HG03432 (cell line): ENCODE results near the gene ZNF683.
"Not testable (repeated sequence)": the region's sequence is repeated elsewhere in the genome, so short reads cannot be mapped to it uniquely, and the experiment has no call there.

Source experiments
- ATAC-seq: cut with Tn5 transposase; IDR thresholded peaks from one replicate; pipeline ENCODE4 v1.9.1; 2021; ENCODE audit warnings: mild to moderate bottlenecking, moderate library complexity; ENCODE audit not compliant: unreplicated experiment

The ZNF683 gene

GRCh38 chr1:26372611-26373010, at the start of gene ZNF683:
Gene ZNF683, minus strand, starts transcription at chr1:26372750. Its CDS starts 4,179 bp downstream, at chr1:26368571.
- not testable (repeated sequence) for ATAC-seq

GRCh38 chr1:26419494-26419893, 46.9 kb upstream of the ZNF683 start:
- no peak for ATAC-seq

- ATAC-seq = no peak
These were observed 46.4 kb upstream of the ZNF683 start for GRCh38 chr1:26418865-26419349.

- ATAC-seq = no peak
These were observed 44.7 kb upstream of the ZNF683 start for GRCh38 chr1:26417111-26417759.

GRCh38 chr1:26413031-26413430, 40.5 kb upstream of the ZNF683 start:
- ATAC-seq = no peak

- ATAC-seq = no peak
These were observed 39.8 kb upstream of the ZNF683 start for GRCh38 chr1:26412180-26412840.

GRCh38 chr1:26411624-26412074, 39.1 kb upstream of the ZNF683 start:
- no peak for ATAC-seq

- ATAC-seq = no peak
These were observed 38.4 kb upstream of the ZNF683 start, which contains the start of gene LIN28A for GRCh38 chr1:26410706-26411623. Gene LIN28A, plus strand, starts transcription at chr1:26410817. Its CDS starts 75 bp downstream, at chr1:26410892.

GRCh38 chr1:26409191-26409807, 36.7 kb upstream of the ZNF683 start:
- no peak for ATAC-seq

GRCh38 chr1:26408604-26409003, 36.1 kb upstream of the ZNF683 start:
- no peak for ATAC-seq

- ATAC-seq = no peak
These were observed 32.8 kb upstream of the ZNF683 start for GRCh38 chr1:26405281-26405915.

- no peak for ATAC-seq
These were observed 32.1 kb upstream of the ZNF683 start for GRCh38 chr1:26404641-26405040.

- ATAC-seq = no peak
These were observed 31.1 kb upstream of the ZNF683 start for GRCh38 chr1:26403656-26404055.

- ATAC-seq = no peak
These were observed 29.3 kb upstream of the ZNF683 start for GRCh38 chr1:26401891-26402290.

- ATAC-seq = no peak
These were observed 26.5 kb upstream of the ZNF683 start for GRCh38 chr1:26399034-26399433.

- ATAC-seq = no peak
These were observed 23.2 kb upstream of the ZNF683 start for GRCh38 chr1:26395754-26396153.

GRCh38 chr1:26391450-26391849, 18.9 kb upstream of the ZNF683 start:
- ATAC-seq = no peak

GRCh38 chr1:26389604-26390247, 17.2 kb upstream of the ZNF683 start:
- no peak for ATAC-seq

- ATAC-seq = no peak
These were observed 16.4 kb upstream of the ZNF683 start for GRCh38 chr1:26388791-26389445.
